Activated naive CD8-positive, alpha-beta T cell treated with anti-CD3 and anti-CD28 coated beads for 36 hours (primary cell): ENCODE results near the gene SLC6A4. TPM values are rescaled to one million over a fixed set of nuclear protein-coding genes. Genes with fewer than 3 reads are reported as not detected.

Experiments
- DNase-seq: peaks from one replicate; pipeline ENCODE4 v3.0.0; 2021
- H3K27ac Mint-ChIP-seq: one replicate; pipeline ENCODE4 v1.8.0; 2022; ENCODE audit warnings: mild to moderate bottlenecking, moderate library complexity, mixed read lengths
- H3K27me3 Mint-ChIP-seq: one replicate; pipeline ENCODE4 v1.8.0; 2022; ENCODE audit warnings: mild to moderate bottlenecking, mixed read lengths
- H3K36me3 Mint-ChIP-seq: one replicate; pipeline ENCODE4 v1.8.0; 2021; ENCODE audit warnings: mild to moderate bottlenecking, mixed read lengths
- H3K4me1 Mint-ChIP-seq: one replicate; pipeline ENCODE4 v1.8.0; 2021; ENCODE audit warnings: mixed read lengths
- H3K4me3 Mint-ChIP-seq: one replicate; pipeline ENCODE4 v1.8.0; 2022; ENCODE audit warnings: mild to moderate bottlenecking, moderate library complexity, mixed read lengths
- H3K9me3 Mint-ChIP-seq: one replicate; pipeline ENCODE4 v1.8.0; 2022; ENCODE audit warnings: mixed read lengths
- total RNA-seq, 2 experiments: library from RNA; stranded (reverse); gene quantifications; one replicate each; pipeline ENCODE4 v1.2.3, GENCODE V29; 2021

SLC6A4 gene
- total RNA-seq = not detected

DNA sequence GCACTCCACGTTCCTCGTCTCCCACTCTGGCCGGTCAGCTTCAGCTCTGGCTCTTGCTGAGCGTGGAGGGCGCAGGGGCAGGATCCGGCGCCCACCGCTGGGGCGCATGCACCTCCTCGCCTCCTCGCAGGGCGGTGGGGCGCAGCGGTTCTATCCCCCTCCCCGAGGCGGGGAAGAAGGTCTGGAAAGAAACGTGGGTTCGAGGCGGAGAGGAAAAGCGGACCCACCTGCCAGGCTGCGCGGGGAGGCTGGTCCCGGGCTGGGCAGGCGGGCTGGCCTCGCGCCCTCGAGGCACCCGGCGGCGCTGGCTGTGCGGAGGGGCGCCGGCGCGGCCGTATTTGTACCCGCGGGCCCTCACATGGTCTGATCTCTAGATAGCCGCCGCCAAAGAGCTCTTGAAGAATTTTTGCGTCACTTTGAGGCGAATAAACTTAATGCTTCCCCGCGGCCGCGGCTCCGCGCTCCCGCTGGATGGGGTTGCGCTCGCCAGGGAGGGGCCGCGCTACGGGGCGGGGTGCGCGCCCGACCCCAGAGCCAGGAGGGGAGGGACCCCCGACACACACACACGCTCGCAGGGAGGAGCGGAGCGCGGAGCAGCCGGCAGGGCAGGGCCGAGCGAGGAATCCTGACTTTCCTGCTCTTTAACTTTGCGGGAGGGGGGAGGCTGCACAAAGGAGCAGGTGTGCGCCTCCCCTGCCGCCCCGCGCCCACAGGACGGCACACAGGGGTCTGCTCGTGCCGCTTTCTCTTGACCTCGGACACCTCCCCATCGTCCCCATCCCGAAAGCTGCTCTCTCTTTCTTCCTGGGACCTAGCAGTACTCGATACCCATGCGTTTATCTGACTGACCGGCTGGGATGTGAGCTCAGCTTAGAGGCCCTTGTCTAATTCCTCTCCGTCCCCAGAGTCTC, at the start of gene SLC6A4:
SLC6A4 (minus strand) TSS at position 312 of the 911 bp plus-strand sequence. CDS start 13,739 bp downstream, outside the sequence.
- Mint-ChIP-seq H3K27me3 (peaks cover 78% of the 10 kb centered on the region), H3K27ac (no peak within 1 kb of the TSS), H3K4me1 (peaks cover 19% of the 10 kb centered on the region), H3K36me3 (no peaks in the 10 kb centered on the region), H3K4me3 (peak within 1 kb of the TSS; percentile 69), H3K9me3 (no peaks in the 10 kb centered on the region)
- DNase-seq = peak; percentile 10

DNA sequence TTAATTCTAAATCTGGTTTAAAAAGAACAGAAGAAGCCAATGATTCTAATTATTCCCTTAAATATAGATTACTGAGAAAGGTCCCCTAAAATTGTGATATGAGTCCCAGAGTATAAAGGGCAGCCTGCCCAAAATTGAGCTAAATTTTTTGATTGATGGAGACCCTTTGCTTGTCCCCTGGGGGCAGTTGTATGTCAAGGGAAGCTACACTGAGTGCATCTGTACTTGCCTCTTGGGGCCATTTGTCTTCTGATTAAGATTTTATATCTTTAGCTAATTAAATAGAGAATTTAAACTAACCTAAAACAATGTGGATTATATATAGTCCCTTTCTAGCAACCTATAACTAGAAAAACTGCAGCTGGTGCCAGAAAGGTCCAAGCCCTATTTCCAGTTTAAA, 43.7 kb upstream of the SLC6A4 start:
- DNase-seq = no peak
- H3K4me1 Mint-ChIP-seq = peaks cover 1% of the 10 kb centered on the region
- H3K36me3 Mint-ChIP-seq = peaks cover 20% of the 10 kb centered on the region
- no peak overlapping the region for H3K27ac Mint-ChIP-seq
- H3K4me3 Mint-ChIP-seq = no peak overlapping the region
- H3K27me3 Mint-ChIP-seq = no peaks in the 10 kb centered on the region
- H3K9me3 Mint-ChIP-seq = no peaks in the 10 kb centered on the region

GRCh38 chr17:30278032-30278431, 42.5 kb upstream of the SLC6A4 start:
- H3K36me3 Mint-ChIP-seq = peaks cover 31% of the 10 kb centered on the region
- H3K9me3 Mint-ChIP-seq = no peaks in the 10 kb centered on the region
- H3K4me1 Mint-ChIP-seq = peaks cover 1% of the 10 kb centered on the region
- no peaks in the 10 kb centered on the region for H3K27me3 Mint-ChIP-seq
- no peak overlapping the region for H3K27ac Mint-ChIP-seq
- H3K4me3 Mint-ChIP-seq = no peak overlapping the region
- DNase-seq = no peak

GRCh38 chr17:30275911-30276310, 40.4 kb upstream of the SLC6A4 start:
- Mint-ChIP-seq H3K27ac (no peak overlapping the region), H3K9me3 (no peaks in the 10 kb centered on the region), H3K4me1 (peaks cover 1% of the 10 kb centered on the region), H3K27me3 (no peaks in the 10 kb centered on the region), H3K36me3 (peaks cover 40% of the 10 kb centered on the region), H3K4me3 (no peak overlapping the region)
- no peak for DNase-seq

DNA sequence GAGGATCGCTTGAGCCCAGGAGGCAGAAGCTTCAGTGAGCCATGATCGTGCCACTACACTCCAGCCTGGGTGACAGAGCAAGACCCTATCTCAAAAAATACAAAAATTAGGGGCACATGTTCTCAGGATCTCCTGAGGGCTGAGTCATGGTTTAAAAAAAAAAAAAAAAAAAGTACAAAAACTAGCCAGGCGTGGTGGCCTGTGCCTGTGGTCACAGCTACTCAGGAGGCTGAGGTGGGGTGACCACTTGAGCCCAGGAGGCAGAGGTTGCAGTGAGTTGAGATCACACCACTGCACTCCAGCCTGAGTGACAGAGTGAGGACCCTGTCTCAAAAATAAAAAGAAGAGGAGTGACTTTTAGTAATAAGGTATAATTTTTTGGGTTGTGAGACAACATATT, 39.4 kb upstream of the SLC6A4 start:
- no peaks in the 10 kb centered on the region for H3K9me3 Mint-ChIP-seq
- H3K27me3 Mint-ChIP-seq = no peaks in the 10 kb centered on the region
- H3K4me1 Mint-ChIP-seq = peaks cover 1% of the 10 kb centered on the region
- peak overlapping the region; percentile 29 for H3K27ac Mint-ChIP-seq
- H3K4me3 Mint-ChIP-seq = no peak overlapping the region
- H3K36me3 Mint-ChIP-seq = peaks cover 40% of the 10 kb centered on the region
- DNase-seq = no peak

- DNase-seq = no peak
- Mint-ChIP-seq H3K36me3 (peaks cover 40% of the 10 kb centered on the region), H3K27me3 (no peaks in the 10 kb centered on the region), H3K9me3 (no peaks in the 10 kb centered on the region), H3K4me3 (no peak overlapping the region), H3K27ac (no peak overlapping the region), H3K4me1 (peaks cover 1% of the 10 kb centered on the region)
Observed at GRCh38 chr17:30273373-30273772, 37.9 kb upstream of the SLC6A4 start.

DNA sequence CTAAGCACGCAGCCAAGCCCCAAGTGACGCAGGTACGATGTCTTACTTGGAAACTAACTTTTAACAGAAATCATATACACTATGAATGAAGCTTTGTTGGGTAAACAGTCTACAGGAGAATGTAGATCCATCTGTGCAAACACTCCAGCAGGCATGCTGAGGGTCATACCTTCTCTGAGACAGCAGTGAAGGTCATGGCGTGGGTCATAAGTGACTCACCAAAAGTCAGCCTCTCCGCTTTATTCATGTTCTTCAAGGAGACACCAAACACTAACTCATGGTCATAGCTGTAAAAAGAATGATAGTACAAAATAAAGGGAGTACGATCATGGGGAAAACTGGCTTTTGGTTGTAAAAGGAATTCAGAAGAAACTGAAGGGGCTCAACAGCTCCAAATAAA, 35.6 kb upstream of the SLC6A4 start:
- no peak for DNase-seq
- no peaks in the 10 kb centered on the region for H3K27me3 Mint-ChIP-seq
- peaks cover 1% of the 10 kb centered on the region for H3K4me1 Mint-ChIP-seq
- no peak overlapping the region for H3K27ac Mint-ChIP-seq
- no peaks in the 10 kb centered on the region for H3K9me3 Mint-ChIP-seq
- no peak overlapping the region for H3K4me3 Mint-ChIP-seq
- H3K36me3 Mint-ChIP-seq = peaks cover 41% of the 10 kb centered on the region

GRCh38 chr17:30267625-30268024, 32.1 kb upstream of the SLC6A4 start:
- Mint-ChIP-seq H3K27ac (no peak overlapping the region), H3K27me3 (no peaks in the 10 kb centered on the region), H3K9me3 (no peaks in the 10 kb centered on the region), H3K4me3 (no peak overlapping the region), H3K4me1 (peaks cover 1% of the 10 kb centered on the region), H3K36me3 (peaks cover 32% of the 10 kb centered on the region)
- DNase-seq = no peak

GRCh38 chr17:30263552-30264333, 28.2 kb upstream of the SLC6A4 start:
- Mint-ChIP-seq H3K27me3 (no peaks in the 10 kb centered on the region), H3K9me3 (no peaks in the 10 kb centered on the region), H3K4me1 (peaks cover 2% of the 10 kb centered on the region), H3K27ac (no peak overlapping the region), H3K4me3 (no peak overlapping the region), H3K36me3 (peaks cover 23% of the 10 kb centered on the region)
- DNase-seq = no peak

- Mint-ChIP-seq H3K4me1 (peaks cover 2% of the 10 kb centered on the region), H3K27ac (no peak overlapping the region), H3K4me3 (no peak overlapping the region), H3K36me3 (peaks cover 20% of the 10 kb centered on the region), H3K27me3 (no peaks in the 10 kb centered on the region), H3K9me3 (no peaks in the 10 kb centered on the region)
- no peak for DNase-seq
Observed at GRCh38 chr17:30256756-30257506, 21.4 kb upstream of the SLC6A4 start.

- Mint-ChIP-seq H3K27ac (no peak overlapping the region), H3K9me3 (no peaks in the 10 kb centered on the region), H3K4me1 (peaks cover 2% of the 10 kb centered on the region), H3K27me3 (no peaks in the 10 kb centered on the region), H3K36me3 (peaks cover 17% of the 10 kb centered on the region), H3K4me3 (no peak overlapping the region)
- DNase-seq = no peak
Observed at GRCh38 chr17:30254150-30254549, 18.7 kb upstream of the SLC6A4 start.

DNA sequence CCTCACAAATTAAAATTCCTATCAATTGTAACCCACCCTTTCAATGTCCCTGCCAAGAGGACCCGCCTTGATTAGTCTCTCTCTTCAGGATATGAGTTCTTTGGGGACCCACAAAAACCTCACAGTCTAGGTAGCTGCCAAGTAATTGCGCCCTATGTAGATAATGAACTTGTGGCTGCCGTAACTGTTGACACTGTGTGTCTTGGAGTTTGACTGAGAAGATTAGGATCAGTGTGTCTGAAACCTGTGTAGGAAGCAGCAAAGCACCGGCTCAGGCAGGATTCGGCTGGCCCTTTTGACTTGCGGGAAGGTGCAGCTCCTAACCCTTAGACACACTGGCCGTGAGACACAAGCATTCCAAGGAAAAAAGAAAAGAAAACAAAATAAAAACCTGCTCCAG, 17.8 kb upstream of the SLC6A4 start:
- no peaks in the 10 kb centered on the region for H3K9me3 Mint-ChIP-seq
- no peaks in the 10 kb centered on the region for H3K4me1 Mint-ChIP-seq
- H3K4me3 Mint-ChIP-seq = no peak overlapping the region
- peaks cover 24% of the 10 kb centered on the region for H3K36me3 Mint-ChIP-seq
- H3K27ac Mint-ChIP-seq = no peak overlapping the region
- no peaks in the 10 kb centered on the region for H3K27me3 Mint-ChIP-seq
- DNase-seq = no peak

DNA sequence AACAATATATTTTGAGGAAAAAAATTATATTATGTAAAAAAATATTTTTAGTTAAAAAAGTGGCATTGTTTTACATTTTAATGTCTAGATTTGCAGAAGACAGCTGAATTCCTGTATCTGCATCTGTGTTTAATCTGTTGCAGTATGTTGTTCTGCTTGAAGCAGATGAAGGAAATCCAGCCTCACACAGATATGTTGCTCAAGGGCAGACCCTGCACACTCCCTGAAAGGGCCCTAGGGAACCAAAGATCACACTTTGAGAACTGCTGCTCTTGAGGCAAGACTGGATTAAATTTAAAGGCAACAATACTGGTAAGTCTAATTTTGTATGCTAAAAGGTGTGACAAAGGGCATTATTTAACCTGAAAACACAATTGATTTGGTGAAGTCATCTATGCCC, 16.4 kb upstream of the SLC6A4 start:
- DNase-seq = no peak
- Mint-ChIP-seq H3K4me3 (no peak overlapping the region), H3K9me3 (no peaks in the 10 kb centered on the region), H3K27me3 (no peaks in the 10 kb centered on the region), H3K27ac (no peak overlapping the region), H3K4me1 (no peaks in the 10 kb centered on the region), H3K36me3 (peaks cover 33% of the 10 kb centered on the region)

DNA sequence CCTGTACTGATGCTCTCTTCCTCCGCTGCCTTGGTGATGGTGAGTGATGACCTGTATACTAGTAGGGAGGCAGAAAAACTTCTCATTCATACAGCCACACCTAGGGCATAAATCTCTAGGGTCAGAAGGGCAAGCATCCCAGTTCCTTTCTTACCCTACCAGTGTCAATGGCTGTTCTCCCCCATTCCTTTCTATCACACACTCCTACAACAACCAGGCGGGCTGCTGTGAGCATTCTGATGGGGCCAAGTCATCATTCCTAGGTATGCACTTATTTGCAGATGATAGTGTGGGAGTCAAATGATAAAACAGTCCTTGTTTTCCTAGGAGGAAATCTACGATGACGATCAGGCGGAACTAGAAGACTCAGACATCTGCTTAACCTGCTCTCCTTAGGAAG, 14.0 kb upstream of the SLC6A4 start:
- Mint-ChIP-seq H3K4me3 (no peak overlapping the region), H3K27ac (no peak overlapping the region), H3K27me3 (no peaks in the 10 kb centered on the region), H3K4me1 (no peaks in the 10 kb centered on the region), H3K36me3 (peaks cover 36% of the 10 kb centered on the region), H3K9me3 (no peaks in the 10 kb centered on the region)
- DNase-seq = no peak

DNA sequence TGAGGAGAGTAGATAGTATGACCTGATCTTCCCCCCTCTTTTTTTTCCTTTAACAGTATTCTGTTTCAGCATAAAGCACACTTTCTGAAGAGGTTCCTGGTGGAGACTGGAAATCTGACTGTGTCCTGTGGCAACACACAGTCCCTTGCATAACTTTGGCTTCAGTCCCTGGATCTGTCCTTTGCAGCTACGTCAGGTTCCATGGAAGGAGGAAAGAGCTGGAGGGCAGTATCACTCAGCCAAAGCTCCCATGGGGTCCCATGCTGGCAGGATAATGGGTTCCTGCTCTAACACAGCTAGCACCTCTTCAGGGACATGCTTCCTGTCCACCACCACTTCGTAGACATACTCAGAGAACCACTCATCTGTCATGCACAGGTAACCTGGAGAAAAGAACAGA, 13.3 kb upstream of the SLC6A4 start:
- Mint-ChIP-seq H3K4me1 (no peaks in the 10 kb centered on the region), H3K36me3 (peaks cover 36% of the 10 kb centered on the region), H3K27me3 (no peaks in the 10 kb centered on the region), H3K27ac (no peak overlapping the region), H3K9me3 (no peaks in the 10 kb centered on the region), H3K4me3 (no peak overlapping the region)
- DNase-seq = no peak
